ENCODE data around the gene IL36RN.
"Not testable (repeated sequence)": the region's sequence is repeated elsewhere in the genome, so short reads cannot be mapped to it uniquely, and the experiment has no call there.

IL36RN gene

GRCh38 chr2:113072584-113072983 is 13.6 kb downstream of the IL36RN start:
- DNase-seq (ENCODE audit: low read depth in 1 of 2, low spot score in 1 of 2) = no peak

- DNase-seq (ENCODE audit: low read depth in 1 of 2, low spot score in 1 of 2) = no peak
Measured at GRCh38 chr2:113073325-113073834, 14.4 kb downstream of the IL36RN start.

GRCh38 chr2:113075030-113075429 is 16.0 kb downstream of the IL36RN start:
- no peak for DNase-seq (ENCODE audit: low read depth in 1 of 2, low spot score in 1 of 2)

GRCh38 chr2:113075600-113075999 is 16.6 kb downstream of the IL36RN start:
- DNase-seq (ENCODE audit: low read depth in 1 of 2, low spot score in 1 of 2) = no peak

- no peak for DNase-seq (ENCODE audit: low read depth in 1 of 2, low spot score in 1 of 2)
Measured at GRCh38 chr2:113076954-113077669, 18.1 kb downstream of the IL36RN start.

GRCh38 chr2:113077921-113078320 is 18.9 kb downstream of the IL36RN start:
- no peak for DNase-seq (ENCODE audit: low read depth in 1 of 2, low spot score in 1 of 2)

GRCh38 chr2:113078350-113078839 is 19.4 kb downstream of the IL36RN start:
- no peak for DNase-seq (ENCODE audit: low read depth in 1 of 2, low spot score in 1 of 2)

- no peak for DNase-seq (ENCODE audit: low read depth in 1 of 2, low spot score in 1 of 2)
Measured at GRCh38 chr2:113079131-113079530, 20.1 kb downstream of the IL36RN start.

GRCh38 chr2:113080134-113080533 is 21.1 kb downstream of the IL36RN start:
- peak; percentile 24 to 42 for DNase-seq (ENCODE audit: low read depth in 1 of 2, low spot score in 1 of 2)

GRCh38 chr2:113081488-113082210 is 22.7 kb downstream of the IL36RN start:
- no peak for DNase-seq (ENCODE audit: low read depth in 1 of 2, low spot score in 1 of 2)

- DNase-seq (ENCODE audit: low read depth in 1 of 2, low spot score in 1 of 2) = no peak
Measured at GRCh38 chr2:113083296-113083695, 24.3 kb downstream of the IL36RN start.

GRCh38 chr2:113084249-113085000 is 25.4 kb downstream of the IL36RN start:
- DNase-seq (ENCODE audit: low read depth in 1 of 2, low spot score in 1 of 2) = no peak

GRCh38 chr2:113085542-113085941 is 26.5 kb downstream of the IL36RN start:
- no peak for DNase-seq (ENCODE audit: low read depth in 1 of 2, low spot score in 1 of 2)

GRCh38 chr2:113088213-113088992 is 29.4 kb downstream of the IL36RN start:
- DNase-seq (ENCODE audit: low read depth in 1 of 2, low spot score in 1 of 2) = no peak

GRCh38 chr2:113089916-113090315 is 30.9 kb downstream of the IL36RN start:
- DNase-seq (ENCODE audit: low read depth in 1 of 2, low spot score in 1 of 2) = no peak

GRCh38 chr2:113091231-113091896 is 32.4 kb downstream of the IL36RN start:
- no peak for DNase-seq (ENCODE audit: low read depth in 1 of 2, low spot score in 1 of 2)

GRCh38 chr2:113092864-113093612 is 34.0 kb downstream of the IL36RN start:
- DNase-seq (ENCODE audit: low read depth in 1 of 2, low spot score in 1 of 2) = no peak

- DNase-seq (ENCODE audit: low read depth in 1 of 2, low spot score in 1 of 2) = no peak
Measured at GRCh38 chr2:113093613-113093977, 34.6 kb downstream of the IL36RN start.

- not testable (repeated sequence) for DNase-seq (ENCODE audit: low read depth in 1 of 2, low spot score in 1 of 2)
Measured at GRCh38 chr2:113096306-113096705, 37.3 kb downstream of the IL36RN start.
